ENCODE data around the gene ETS1. TPM values are rescaled to one million over a fixed set of nuclear protein-coding genes. Genes with fewer than 3 reads are reported as not detected.

Gene ETS1
- total RNA-seq, 2 donors from 2014 or later: 15.2 to 30.0 TPM

DNA sequence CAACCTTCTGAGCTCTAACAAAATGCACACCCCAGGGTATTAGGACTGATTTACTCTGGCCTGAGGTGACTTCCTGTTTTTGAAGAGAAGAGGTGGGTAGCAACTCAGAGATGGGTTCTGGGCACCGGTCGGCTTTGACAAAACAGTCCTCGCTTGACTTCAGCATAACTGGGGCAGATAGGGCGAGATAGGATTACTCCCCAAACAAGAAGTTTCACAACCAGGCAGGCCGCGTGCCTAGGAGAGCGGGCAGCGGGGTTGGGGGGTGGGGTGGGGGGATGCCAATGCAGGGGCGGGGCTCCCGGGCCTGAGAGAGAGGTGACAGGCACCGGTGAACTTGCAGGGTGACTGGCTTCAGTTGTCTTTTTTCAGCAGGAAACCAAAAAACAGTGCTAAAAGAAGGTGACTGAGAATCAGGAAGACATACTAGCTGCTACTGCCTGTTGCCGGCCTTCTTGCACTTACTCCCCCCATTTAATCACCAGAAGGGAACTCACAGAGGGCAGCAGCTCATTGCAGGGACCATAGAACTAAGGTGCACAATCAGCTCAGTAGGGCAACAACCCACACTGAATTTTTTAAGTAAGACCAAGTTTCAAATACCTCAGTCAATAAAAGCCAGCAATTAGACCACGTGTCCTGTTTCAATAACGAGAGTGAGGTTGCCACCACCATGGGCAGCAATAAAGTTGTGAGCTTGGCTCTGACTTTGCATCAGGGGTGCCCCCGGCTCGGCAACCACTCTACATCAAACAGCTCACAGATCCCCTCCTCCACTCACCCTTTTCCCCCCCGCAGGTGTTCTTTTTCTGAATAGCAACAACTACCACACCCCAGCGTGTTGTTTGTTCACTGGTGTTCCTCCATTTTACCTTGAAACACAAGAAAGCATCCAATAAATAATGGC lies 37.2 kb upstream of the ETS1 start:
- peak; percentile 51 for DNase-seq (ENCODE audit: low spot score)
- H3K27ac ChIP-seq: peak overlapping the region; percentile 14 to 19
- no peak overlapping the region for H3K4me3 ChIP-seq
- intact Hi-C loops (cut with DNase I): no loop called here
- no peaks in the 10 kb centered on the region for H3K9me3 ChIP-seq
- no peaks in the 10 kb centered on the region for H3K4me1 ChIP-seq (replicated peaks)
- H3K27me3 ChIP-seq (replicated peaks; ENCODE audit: insufficient read depth): no peaks in the 10 kb centered on the region
- H3K36me3 ChIP-seq: no peaks in the 10 kb centered on the region
- TF ChIP-seq POLR2AphosphoS5 (IDR thresholded peaks at IDR 0.05) (peak; percentile 35), POLR2A (IDR thresholded peaks at IDR 0.05) (no peak)
- TF ChIP-seq, protein P1, sequence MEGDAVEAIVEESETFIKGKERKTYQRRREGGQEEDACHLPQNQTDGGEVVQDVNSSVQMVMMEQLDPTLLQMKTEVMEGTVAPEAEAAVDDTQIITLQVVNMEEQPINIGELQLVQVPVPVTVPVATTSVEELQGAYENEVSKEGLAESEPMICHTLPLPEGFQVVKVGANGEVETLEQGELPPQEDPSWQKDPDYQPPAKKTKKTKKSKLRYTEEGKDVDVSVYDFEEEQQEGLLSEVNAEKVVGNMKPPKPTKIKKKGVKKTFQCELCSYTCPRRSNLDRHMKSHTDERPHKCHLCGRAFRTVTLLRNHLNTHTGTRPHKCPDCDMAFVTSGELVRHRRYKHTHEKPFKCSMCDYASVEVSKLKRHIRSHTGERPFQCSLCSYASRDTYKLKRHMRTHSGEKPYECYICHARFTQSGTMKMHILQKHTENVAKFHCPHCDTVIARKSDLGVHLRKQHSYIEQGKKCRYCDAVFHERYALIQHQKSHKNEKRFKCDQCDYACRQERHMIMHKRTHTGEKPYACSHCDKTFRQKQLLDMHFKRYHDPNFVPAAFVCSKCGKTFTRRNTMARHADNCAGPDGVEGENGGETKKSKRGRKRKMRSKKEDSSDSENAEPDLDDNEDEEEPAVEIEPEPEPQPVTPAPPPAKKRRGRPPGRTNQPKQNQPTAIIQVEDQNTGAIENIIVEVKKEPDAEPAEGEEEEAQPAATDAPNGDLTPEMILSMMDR (IDR thresholded peaks at IDR 0.05): no peak
- 66% methylated on average over 18 of the region's 18 CpGs for WGBS

DNA sequence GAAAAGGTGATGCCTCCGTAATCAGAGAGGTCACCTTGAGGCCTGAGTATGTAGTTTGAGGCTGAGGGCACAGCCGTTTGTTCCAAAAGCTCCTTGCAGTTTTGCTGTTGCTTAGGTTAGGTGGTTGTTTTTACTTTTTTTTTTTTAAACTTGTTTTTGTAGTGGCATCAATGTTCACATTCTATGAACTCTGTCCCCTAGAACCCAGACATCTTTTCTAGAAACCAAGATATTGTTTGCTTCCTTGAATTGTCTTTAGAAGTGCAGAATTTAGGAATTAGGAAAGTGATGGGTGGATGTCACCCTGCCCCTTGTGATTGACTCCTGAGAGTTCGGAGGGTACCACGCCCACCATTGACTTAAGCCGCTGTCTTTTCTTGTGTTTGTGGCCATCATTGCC lies 35.7 kb upstream of the ETS1 start:
- H3K4me3 ChIP-seq: no peak overlapping the region
- no peaks in the 10 kb centered on the region for H3K36me3 ChIP-seq
- intact Hi-C loops (cut with DNase I): no loop called here
- 89% methylated on average over 5 of the region's 5 CpGs for WGBS
- no peak for DNase-seq (ENCODE audit: low spot score)
- no peak overlapping the region for H3K27ac ChIP-seq
- TF ChIP-seq, protein P1 (IDR thresholded peaks at IDR 0.05): no peak
- TF ChIP-seq POLR2AphosphoS5 (IDR thresholded peaks at IDR 0.05) (no peak), POLR2A (IDR thresholded peaks at IDR 0.05) (no peak)
- H3K9me3 ChIP-seq: no peaks in the 10 kb centered on the region
- H3K27me3 ChIP-seq (replicated peaks; ENCODE audit: insufficient read depth): no peaks in the 10 kb centered on the region
- no peaks in the 10 kb centered on the region for H3K4me1 ChIP-seq (replicated peaks)

DNA sequence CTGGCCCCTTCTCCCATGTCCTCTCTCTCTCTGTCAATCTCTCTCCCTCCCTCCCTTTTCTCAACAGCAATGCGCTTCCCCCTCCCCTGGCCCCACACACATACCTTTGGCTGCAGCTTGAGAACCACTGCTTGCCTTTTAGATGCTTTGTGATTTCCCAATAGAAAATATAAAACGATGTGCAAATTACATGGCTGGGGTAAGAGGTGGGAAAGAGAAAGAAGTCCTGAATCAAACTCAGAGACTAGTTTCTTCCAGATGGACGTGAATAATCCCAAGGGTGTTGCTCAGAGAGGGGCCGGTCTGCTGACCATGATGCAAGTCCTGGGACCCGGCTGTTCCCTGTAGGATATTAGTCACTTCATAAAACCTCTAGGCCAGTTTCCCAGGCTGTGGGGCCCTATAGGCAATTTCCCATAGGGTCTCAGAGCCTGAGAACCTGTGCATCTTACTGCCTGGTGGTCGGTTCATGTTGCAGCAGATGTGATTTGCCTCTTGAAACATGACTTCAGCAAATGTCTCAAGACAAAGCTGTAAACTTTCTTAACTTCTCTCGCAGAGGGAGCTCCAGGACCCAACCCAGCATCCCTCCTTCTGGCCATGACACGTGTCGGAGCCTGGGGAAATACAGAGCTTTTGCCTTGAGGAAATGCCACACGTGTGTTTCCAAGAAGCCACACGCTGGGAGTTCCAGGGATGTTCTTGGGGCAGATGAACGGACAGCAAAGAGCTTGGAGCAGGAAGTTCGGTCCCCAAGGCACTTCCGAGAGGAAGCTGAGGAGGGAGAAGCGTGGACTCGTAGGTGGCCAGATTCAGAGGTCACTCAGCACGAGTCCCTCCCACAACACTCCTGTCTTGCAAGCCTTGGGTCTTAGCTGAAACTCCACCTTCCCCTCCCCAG lies 34.5 kb upstream of the ETS1 start:
- intact Hi-C loops (cut with DNase I): no loop called here
- no peaks in the 10 kb centered on the region for H3K4me1 ChIP-seq (replicated peaks)
- H3K4me3 ChIP-seq: no peak overlapping the region
- H3K9me3 ChIP-seq: no peaks in the 10 kb centered on the region
- no peak for TF ChIP-seq POLR2AphosphoS5 (IDR thresholded peaks at IDR 0.05)
- TF ChIP-seq, protein P1 (IDR thresholded peaks at IDR 0.05): no peak
- TF ChIP-seq POLR2A (IDR thresholded peaks at IDR 0.05): no peak
- no peak for DNase-seq (ENCODE audit: low spot score)
- no peaks in the 10 kb centered on the region for H3K36me3 ChIP-seq
- H3K27me3 ChIP-seq (replicated peaks; ENCODE audit: insufficient read depth): no peaks in the 10 kb centered on the region
- WGBS: 85% methylated on average over 17 of the region's 17 CpGs
- no peak overlapping the region for H3K27ac ChIP-seq

DNA sequence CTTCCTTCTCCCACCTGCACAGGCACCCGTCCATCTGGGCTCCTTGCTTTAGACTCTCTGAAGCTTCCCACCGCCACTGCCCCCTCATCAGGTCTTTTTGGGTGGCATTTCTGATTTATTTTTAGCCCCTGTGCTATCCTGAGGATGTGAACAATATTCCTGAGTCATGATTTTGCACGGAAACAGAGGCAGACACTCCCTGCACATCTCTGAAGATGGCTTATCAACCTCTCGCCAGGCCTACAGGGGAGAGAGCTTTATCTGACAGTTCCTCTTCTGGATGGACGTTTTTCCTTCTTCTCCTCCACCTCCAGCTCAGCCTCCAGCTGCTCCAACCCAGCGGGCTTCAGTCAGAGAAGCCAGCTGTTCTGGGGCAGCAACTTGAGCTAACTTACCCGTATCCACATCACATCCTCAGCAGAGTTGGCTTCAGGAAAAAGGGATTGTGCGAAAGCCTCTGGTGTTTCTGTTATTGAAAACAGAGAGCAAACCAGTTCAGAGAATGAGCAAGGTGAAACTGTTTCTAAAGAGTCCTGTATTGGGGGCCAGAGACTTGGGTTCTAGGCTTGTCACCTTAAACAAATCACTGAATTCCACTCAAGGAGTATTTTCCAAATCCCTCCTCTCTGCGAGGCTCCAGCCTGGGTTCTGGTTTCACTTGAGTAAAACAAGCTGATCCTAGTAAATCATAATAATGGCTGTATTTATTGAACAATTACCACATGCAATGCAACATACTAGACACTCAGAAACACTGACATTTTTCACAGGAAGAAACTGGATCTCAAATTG lies 33.1 kb upstream of the ETS1 start:
- intact Hi-C loops (cut with DNase I): no loop called here

More for the DNA sequence above, 33.1 kb upstream of the ETS1 start:
- no peaks in the 10 kb centered on the region for H3K36me3 ChIP-seq
- no peak for TF ChIP-seq POLR2A (IDR thresholded peaks at IDR 0.05)
- TF ChIP-seq POLR2AphosphoS5 (IDR thresholded peaks at IDR 0.05): no peak
- TF ChIP-seq, protein P1 (IDR thresholded peaks at IDR 0.05): no peak
- WGBS: 68% methylated on average over 9 of the region's 9 CpGs
- no peak for DNase-seq (ENCODE audit: low spot score)
- no peaks in the 10 kb centered on the region for H3K9me3 ChIP-seq
- H3K4me1 ChIP-seq (replicated peaks): no peaks in the 10 kb centered on the region
- no peak overlapping the region for H3K4me3 ChIP-seq
- H3K27ac ChIP-seq: no peak overlapping the region
- no peaks in the 10 kb centered on the region for H3K27me3 ChIP-seq (replicated peaks; ENCODE audit: insufficient read depth)

Data from prostate gland (tissue), 2 donors.